GM23248 (cell line): ENCODE data around the gene HEATR1.

ENCODE experiments used
- EZH2 ChIP-seq: fragments of 200-600 bp; sonication (generic); IDR thresholded peaks from 2 replicates; pipeline ENCODE4 v1.6.1; 2018; ENCODE audit warnings: antibody characterized with exemption, mild to moderate bottlenecking; ENCODE audit not compliant: insufficient read depth, poor library complexity, severe bottlenecking
- EZH2phosphoT487 ChIP-seq: fragments of 200-600 bp; sonication (generic); IDR thresholded peaks from 2 replicates; pipeline ENCODE4 v1.6.1; 2018; ENCODE audit warnings: antibody characterized with exemption, moderate library complexity, mild to moderate bottlenecking, low read depth; ENCODE audit not compliant: insufficient read depth

GRCh38 chr1:236622407-236622806, 18.1 kb upstream of the HEATR1 start:
- TF ChIP-seq EZH2phosphoT487: no peak
- TF ChIP-seq EZH2: no peak
